GM23338 (cell line): Measurements from ENCODE around the gene RUNX1. TPM values are rescaled to one million over a fixed set of nuclear protein-coding genes. Genes with fewer than 3 reads are reported as not detected.

ENCODE experiments used
- ATAC-seq: fragments of 200-7000 bp; cut with Tn5 transposase; 3 replicates; pipeline ENCODE4 v1.9.1; 2020
- DNase-seq: peaks from one replicate; pipeline ENCODE4 v3.0.0-alpha.2; 2015; ENCODE audit warnings: low spot score
- H2AFZ ChIP-seq: fragments of 200-600 bp; sonication (generic); 2 replicates; pipeline ENCODE4 v1.8.0; 2016; ENCODE audit warnings: antibody characterized with exemption, mild to moderate bottlenecking, moderate library complexity
- H3F3A ChIP-seq: fragments of 200-600 bp; sonication (generic); replicated peaks from 2 replicates; pipeline ENCODE4 v1.8.0; 2017; ENCODE audit warnings: antibody characterized with exemption, mixed run types, low read depth
- H3K27ac ChIP-seq: fragments of 200-600 bp; sonication (generic); 2 replicates; pipeline ENCODE4 v1.6.1; 2016; ENCODE audit warnings: low read depth
- H3K27me3 ChIP-seq: fragments of 200-600 bp; sonication (generic); 2 replicates; pipeline ENCODE4 v1.8.0; 2016; ENCODE audit warnings: mild to moderate bottlenecking, mixed run types, moderate library complexity; ENCODE audit not compliant: insufficient read depth
- H3K36me3 ChIP-seq: fragments of 200-600 bp; sonication (generic); 2 replicates; pipeline ENCODE4 v1.8.0; 2016; ENCODE audit warnings: mild to moderate bottlenecking; ENCODE audit not compliant: insufficient read depth
- H3K4me1 ChIP-seq: fragments of 200-600 bp; sonication (generic); 2 replicates; pipeline ENCODE4 v1.8.0; 2016; ENCODE audit warnings: mild to moderate bottlenecking, moderate library complexity; ENCODE audit not compliant: insufficient read depth
- H3K4me2 ChIP-seq: fragments of 200-600 bp; sonication (generic); 2 replicates; pipeline ENCODE4 v1.7.1; 2017; ENCODE audit warnings: mixed run types
- H3K4me3 ChIP-seq: fragments of 200-600 bp; sonication (generic); 2 replicates; pipeline ENCODE4 v1.6.1; 2016; ENCODE audit warnings: mixed run types
- H3K79me2 ChIP-seq: fragments of 200-600 bp; sonication (generic); replicated peaks from 2 replicates; pipeline ENCODE4 v1.8.0; 2017; ENCODE audit warnings: mild to moderate bottlenecking; ENCODE audit not compliant: insufficient read depth
- H3K9me2 ChIP-seq: fragments of 200-600 bp; sonication (generic); 2 replicates; pipeline ENCODE4 v1.8.0; 2017; ENCODE audit not compliant: insufficient read depth
- H4K20me1 ChIP-seq: fragments of 200-600 bp; sonication (generic); replicated peaks from 2 replicates; pipeline ENCODE4 v1.8.0; 2017; ENCODE audit warnings: mild to moderate bottlenecking; ENCODE audit not compliant: insufficient read depth
- H3K27ac Mint-ChIP-seq: 2 replicates; pipeline ENCODE4 v1.8.0; 2020; ENCODE audit warnings: inconsistent platforms, mild to moderate bottlenecking, moderate library complexity, mixed read lengths
- H3K27me3 Mint-ChIP-seq: 3 replicates; pipeline ENCODE4 v1.8.0; 2022; ENCODE audit warnings: low read depth, mild to moderate bottlenecking, moderate library complexity, mixed read lengths, inconsistent platforms; ENCODE audit not compliant: insufficient read depth, poor library complexity
- H3K36me3 Mint-ChIP-seq: 3 replicates; pipeline ENCODE4 v1.8.0; 2021; ENCODE audit warnings: low read depth, mild to moderate bottlenecking, inconsistent platforms, moderate library complexity, mixed read lengths
- H3K4me1 Mint-ChIP-seq: 3 replicates; pipeline ENCODE4 v1.8.0; 2020; ENCODE audit warnings: mild to moderate bottlenecking, inconsistent platforms, mixed read lengths
- H3K4me3 Mint-ChIP-seq: 3 replicates; pipeline ENCODE4 v1.8.0; 2021; ENCODE audit warnings: moderate library complexity, mild to moderate bottlenecking, inconsistent platforms, mixed read lengths
- H3K9me3 Mint-ChIP-seq: 3 replicates; pipeline ENCODE4 v1.8.0; 2020; ENCODE audit warnings: moderate library complexity, mild to moderate bottlenecking, inconsistent platforms, mixed read lengths
- CREB1 ChIP-seq: fragments of 250-450 bp; sonication (Bioruptor Pico); IDR thresholded peaks from 2 replicates; pipeline ENCODE4 v1.5.0; 2020; ENCODE audit warnings: low read depth, mild to moderate bottlenecking, moderate library complexity
- CTCF ChIP-seq, 2 experiments: fragments of 200-600 bp in 1 of 2; sonication (generic) in 1 of 2; conservative IDR thresholded peaks; 2 replicates each; pipeline versions ENCODE4 v1.5.1 to v1.6.1; 2016 to 2017; ENCODE audit warnings: antibody characterized with exemption in 2 of 2, low read depth in 2 of 2, mild to moderate bottlenecking in 2 of 2, moderate library complexity in 1 of 2
- ETS1 ChIP-seq: IDR thresholded peaks from 2 replicates; pipeline ENCODE4 v1.6.1; 2016; ENCODE audit warnings: antibody characterized with exemption
- EZH2phosphoT487 ChIP-seq: fragments of 200-600 bp; sonication (generic); IDR thresholded peaks from one replicate; pipeline ENCODE4 v1.8.1; 2018; ENCODE audit warnings: antibody characterized with exemption; ENCODE audit not compliant: unreplicated experiment
- POLR2AphosphoS5 ChIP-seq: IDR thresholded peaks from 2 replicates; pipeline ENCODE4 v1.6.1; 2016; ENCODE audit warnings: antibody characterized with exemption, low read depth
- REST ChIP-seq: IDR thresholded peaks from one replicate; pipeline ENCODE4 v1.6.1; 2018; ENCODE audit warnings: antibody characterized with exemption; ENCODE audit not compliant: unreplicated experiment
- STAT1 ChIP-seq: IDR thresholded peaks from one replicate; pipeline ENCODE4 v1.6.1; 2016; ENCODE audit warnings: antibody characterized with exemption; ENCODE audit not compliant: unreplicated experiment
- ZNF114 ChIP-seq: fragments of 250-450 bp; sonication (Bioruptor Pico); IDR thresholded peaks from 2 replicates; pipeline ENCODE4 v1.5.0; 2020; ENCODE audit warnings: mild to moderate bottlenecking, moderate library complexity
- ZNF462 ChIP-seq: fragments of 250-450 bp; sonication (Bioruptor Pico); IDR thresholded peaks from 2 replicates; pipeline ENCODE4 v1.5.0; 2020; ENCODE audit warnings: mild to moderate bottlenecking, moderate library complexity
- polyA plus RNA-seq: library from polyadenylated mRNA; unstranded; fragments of >200 nt; fragmentation: Nextera tagmentation; extraction: Ambion mirVana; gene quantifications from 2 replicates; pipeline ENCODE4 v1.2.1, GENCODE V29; 2016
- total RNA-seq: library from RNA; depleted of rRNA; stranded (reverse); fragments of >200 nt; shearing (Covaris generic); gene quantifications from 2 replicates; pipeline ENCODE4 v1.2.3, GENCODE V29; 2014

Gene RUNX1
- total and polyA plus RNA-seq, 2 experiments from 2014 or later = 0.29 to 1.1 TPM

- H3K4me3 ChIP-seq = no peak overlapping the region
- H3K27me3 Mint-ChIP-seq = no peaks in the 10 kb centered on the region
- no peak overlapping the region for H3K27ac Mint-ChIP-seq
- no peak for DNase-seq
- H3K79me2 ChIP-seq = no peaks in the 10 kb centered on the region
- H3K4me1 Mint-ChIP-seq = peaks cover 4% of the 10 kb centered on the region; the same call in 2 of the 3 replicates
- no peaks in the 10 kb centered on the region for H4K20me1 ChIP-seq
- H3F3A ChIP-seq = no peaks in the 10 kb centered on the region
- H3K27me3 ChIP-seq = no peaks in the 10 kb centered on the region
- no peak for ATAC-seq
- H3K4me1 ChIP-seq = no peaks in the 10 kb centered on the region
- H3K27ac ChIP-seq = no peak overlapping the region
- no peak overlapping the region for H3K4me3 Mint-ChIP-seq
- no peaks in the 10 kb centered on the region for H3K36me3 Mint-ChIP-seq
- H3K9me2 ChIP-seq = no peaks in the 10 kb centered on the region
- H3K9me3 Mint-ChIP-seq = no peaks in the 10 kb centered on the region
- H3K4me2 ChIP-seq = no peak overlapping the region
- no peak overlapping the region for H2AFZ ChIP-seq
- TF ChIP-seq REST = no peak
- no peak for TF ChIP-seq STAT1
- TF ChIP-seq ZNF114 (CRISPR knock-in tag) = no peak
- no peak for TF ChIP-seq EZH2phosphoT487
- TF ChIP-seq ZNF462 (CRISPR knock-in tag) = no peak
- TF ChIP-seq CREB1 (CRISPR knock-in tag) = no peak
- no peak for TF ChIP-seq ETS1
- TF ChIP-seq CTCF (conservative IDR thresholded peaks at IDR 0.05; ENCODE audit: low read depth in 2 of 2) = no peak
- TF ChIP-seq POLR2AphosphoS5 = no peak
- H3K36me3 ChIP-seq = no peaks in the 10 kb centered on the region
These were observed 112.7 kb downstream of the RUNX1 start for GRCh38 chr21:34936371-34936789.
